Measurements from ENCODE around the gene INSR. TPM values are rescaled to one million over a fixed set of nuclear protein-coding genes. Genes with fewer than 3 reads are reported as not detected.
"Not testable (repeated sequence)": the region's sequence is repeated elsewhere in the genome, so short reads cannot be mapped to it uniquely, and the experiment has no call there.

Gene INSR
- 10 to 100 TPM; 10.2 to 33.5 (median 15.5) TPM for polyA plus RNA-seq

- 0 to 1% (median 1%) methylated on average over 48 to 108 of the region's 108 CpGs for WGBS, 3 donors
These were observed at the start of gene INSR for GRCh38 chr19:7293762-7294557. TSS of gene INSR (minus strand) at chr19:7294414. CDS start at chr19:7293891, 523 bp downstream.

GRCh38 chr19:7342143-7342542 lies 47.9 kb upstream of the INSR start:
- H3K27ac ChIP-seq (ENCODE audit: low read depth, low read length), result no peak overlapping the region
- 90 to 94% (median 93%) methylated on average over 5 of the region's 5 CpGs for WGBS, 3 donors

More at GRCh38 chr19:7293762-7294557, at the start of gene INSR:
- peak within 1 kb of the TSS; percentile 2 for H3K27ac ChIP-seq (ENCODE audit: low read depth, low read length)

GRCh38 chr19:7340959-7341837 lies 47.0 kb upstream of the INSR start:
- WGBS, 3 donors, result 35 to 43% (median 38%) methylated on average over 22 of the region's 22 CpGs

GRCh38 chr19:7337380-7338194 lies 43.4 kb upstream of the INSR start:
- WGBS, 3 donors, result 40 to 78% (median 58%) methylated on average over 12 of the region's 12 CpGs
- H3K27ac ChIP-seq (ENCODE audit: low read depth, low read length), result no peak overlapping the region

More at GRCh38 chr19:7340959-7341837, 47.0 kb upstream of the INSR start:
- no peak overlapping the region for H3K27ac ChIP-seq (ENCODE audit: low read depth, low read length)

GRCh38 chr19:7336321-7336973 lies 42.2 kb upstream of the INSR start:
- no peak overlapping the region for H3K27ac ChIP-seq (ENCODE audit: low read depth, low read length)
- WGBS, 3 donors, result 72 to 88% (median 75%) methylated on average over 9 of the region's 9 CpGs

DNA sequence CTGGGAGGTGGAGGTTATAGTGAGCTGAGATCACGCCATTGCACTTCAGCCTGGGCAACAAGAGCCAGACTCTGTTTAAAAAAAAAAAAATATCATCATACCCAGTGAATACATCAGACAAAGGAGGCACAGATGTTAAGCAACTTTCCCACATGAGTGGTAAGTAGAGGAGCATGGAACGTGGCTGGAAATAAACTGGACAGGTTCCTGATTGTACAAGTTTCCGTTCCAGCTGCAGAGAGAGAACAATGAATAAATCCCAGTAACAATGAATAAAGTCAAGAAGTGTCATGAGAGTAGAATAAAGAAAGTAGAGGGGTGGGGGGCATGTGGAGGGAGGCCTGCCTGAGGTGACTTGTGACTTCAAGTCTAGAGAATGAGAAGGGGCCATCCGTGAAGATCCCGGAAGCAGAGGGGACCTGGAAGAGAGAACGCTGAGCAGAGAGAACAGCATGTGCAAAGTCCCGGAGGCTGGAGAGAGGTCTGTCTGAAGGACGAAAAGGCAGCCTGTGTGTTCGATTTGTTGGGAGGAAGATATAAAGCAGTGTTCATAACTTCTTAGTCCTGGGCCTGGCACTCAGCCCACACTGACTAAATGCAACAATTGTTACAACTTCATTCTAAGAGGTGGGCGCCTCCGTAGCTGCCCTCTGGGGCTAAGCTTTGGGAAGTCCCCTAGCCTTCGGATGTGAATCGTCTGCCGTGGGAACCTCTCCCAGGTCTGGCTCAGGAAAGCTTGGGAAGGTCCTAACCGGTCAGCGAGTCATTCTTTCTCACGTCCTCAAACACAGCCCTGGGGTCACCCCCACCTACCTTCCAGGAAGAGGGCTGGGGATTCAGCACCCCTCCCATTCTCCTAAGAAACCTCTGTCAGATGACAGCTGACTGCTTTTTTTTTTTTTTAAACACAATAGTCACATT lies 39.2 kb upstream of the INSR start:
- 34 to 60% (median 44%) methylated on average over 17 of the region's 17 CpGs for WGBS, 3 donors
- no peak overlapping the region for H3K27ac ChIP-seq (ENCODE audit: low read depth, low read length)

DNA sequence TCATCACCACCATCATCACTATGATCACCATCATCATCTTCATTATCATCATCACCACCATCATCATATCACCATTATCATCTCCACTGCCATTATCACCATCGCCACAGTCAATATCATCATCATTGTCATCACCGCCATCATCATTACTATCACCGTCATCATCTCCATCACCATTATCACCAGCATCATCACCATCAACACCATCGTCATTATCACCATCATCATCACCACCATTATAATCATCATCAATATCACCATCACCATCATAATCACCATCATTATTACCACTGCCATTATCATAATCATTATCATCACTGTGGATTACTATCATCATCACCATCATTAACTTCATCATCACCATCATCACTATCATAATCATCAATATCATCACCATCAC lies 37.2 kb upstream of the INSR start:
- WGBS, 3 donors, result 75 to 89% (median 88%) methylated on average over 4 of the region's 4 CpGs
- no peak overlapping the region for H3K27ac ChIP-seq (ENCODE audit: low read depth, low read length)

GRCh38 chr19:7328647-7329046 lies 34.4 kb upstream of the INSR start:
- 85 to 92% (median 85%) methylated on average over 4 of the region's 4 CpGs for WGBS, 3 donors
- no peak overlapping the region for H3K27ac ChIP-seq (ENCODE audit: low read depth, low read length)

- WGBS, 3 donors, result 71 to 86% (median 80%) methylated on average over 1 of the region's 1 CpG
- no peak overlapping the region for H3K27ac ChIP-seq (ENCODE audit: low read depth, low read length)
These were observed 33.6 kb upstream of the INSR start for GRCh38 chr19:7327802-7328201.

- 76 to 84% (median 80%) methylated on average over 9 to 10 of the region's 10 CpGs for WGBS, 3 donors
These were observed 32.1 kb upstream of the INSR start for GRCh38 chr19:7326105-7326877.

GRCh38 chr19:7318176-7318575 lies 24.0 kb upstream of the INSR start:
- H3K27ac ChIP-seq (ENCODE audit: low read depth, low read length), result no peak overlapping the region
- 45 to 50% (median 47%) methylated on average over 2 of the region's 2 CpGs for WGBS, 3 donors

More at GRCh38 chr19:7326105-7326877, 32.1 kb upstream of the INSR start:
- no peak overlapping the region for H3K27ac ChIP-seq (ENCODE audit: low read depth, low read length)

DNA sequence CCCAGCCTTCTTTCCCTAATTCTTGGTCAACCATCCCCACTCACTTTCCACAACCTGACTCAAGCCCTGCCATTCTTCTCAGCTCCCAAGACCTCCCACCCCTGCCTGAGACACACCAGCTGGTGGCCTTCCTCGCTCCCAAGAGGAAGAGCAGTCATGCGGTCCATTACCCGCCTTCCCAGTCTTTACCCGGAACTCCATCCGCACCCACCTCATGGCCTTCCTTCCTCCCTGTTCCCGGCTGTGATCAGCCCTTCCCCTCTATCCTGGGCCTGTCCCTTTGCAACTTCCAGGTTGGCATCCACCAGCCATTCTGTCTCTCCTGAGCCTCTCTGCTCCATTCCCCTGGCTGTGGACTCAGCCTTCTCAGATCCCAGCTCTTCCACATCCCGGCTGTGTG lies 18.6 kb upstream of the INSR start:
- no peak overlapping the region for H3K27ac ChIP-seq (ENCODE audit: low read depth, low read length)
- 79 to 83% (median 82%) methylated on average over 7 of the region's 7 CpGs for WGBS, 3 donors

DNA sequence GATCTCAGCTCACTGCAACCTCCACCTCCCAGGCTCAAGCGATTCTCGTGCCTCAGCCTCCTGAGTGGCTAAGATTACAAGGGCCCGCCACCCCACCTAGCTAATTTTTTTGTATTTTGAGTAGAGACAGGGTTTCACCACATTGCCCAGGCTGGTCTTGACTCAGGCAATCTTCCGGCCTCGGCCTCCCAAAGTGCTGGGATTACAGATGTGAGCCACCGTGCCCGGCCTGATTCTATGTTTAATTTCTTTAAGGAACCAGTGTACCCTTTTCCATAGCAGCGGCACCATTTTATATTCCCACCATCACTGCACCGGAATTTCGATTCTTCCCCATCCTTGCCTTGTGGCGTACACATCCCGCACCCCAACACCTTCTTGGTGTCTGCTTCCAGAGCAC lies 17.7 kb upstream of the INSR start:
- 95 to 98% (median 98%) methylated on average over 12 of the region's 12 CpGs for WGBS, 3 donors
- no peak overlapping the region for H3K27ac ChIP-seq (ENCODE audit: low read depth, low read length)

DNA sequence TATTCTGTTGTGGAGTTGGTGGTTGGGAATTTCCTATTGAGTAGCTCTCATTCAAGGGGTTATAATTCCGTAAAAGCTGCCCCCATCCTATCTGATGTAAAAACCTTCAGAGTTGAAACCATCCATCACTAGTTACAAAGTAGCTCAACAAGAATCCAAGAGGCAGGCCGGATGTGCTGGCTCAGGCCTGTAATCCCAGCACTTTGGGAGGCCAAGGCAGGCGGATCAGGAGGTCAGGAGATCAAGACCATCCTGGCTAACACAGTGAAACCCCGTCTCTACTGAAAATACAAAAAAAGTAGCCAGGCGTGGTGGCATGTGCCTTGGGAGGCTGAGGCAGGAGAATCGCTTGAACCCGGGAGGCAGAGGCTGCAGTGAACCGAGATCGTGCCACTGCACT lies 14.1 kb upstream of the INSR start:
- not testable (repeated sequence) for H3K27ac ChIP-seq (ENCODE audit: low read depth, low read length)
- WGBS, 3 donors, result 82 to 89% (median 82%) methylated on average over 9 of the region's 9 CpGs

GRCh38 chr19:7307590-7308218 lies 13.5 kb upstream of the INSR start:
- no peak overlapping the region for H3K27ac ChIP-seq (ENCODE audit: low read depth, low read length)
- 79 to 93% (median 87%) methylated on average over 7 of the region's 7 CpGs for WGBS, 3 donors

DNA sequence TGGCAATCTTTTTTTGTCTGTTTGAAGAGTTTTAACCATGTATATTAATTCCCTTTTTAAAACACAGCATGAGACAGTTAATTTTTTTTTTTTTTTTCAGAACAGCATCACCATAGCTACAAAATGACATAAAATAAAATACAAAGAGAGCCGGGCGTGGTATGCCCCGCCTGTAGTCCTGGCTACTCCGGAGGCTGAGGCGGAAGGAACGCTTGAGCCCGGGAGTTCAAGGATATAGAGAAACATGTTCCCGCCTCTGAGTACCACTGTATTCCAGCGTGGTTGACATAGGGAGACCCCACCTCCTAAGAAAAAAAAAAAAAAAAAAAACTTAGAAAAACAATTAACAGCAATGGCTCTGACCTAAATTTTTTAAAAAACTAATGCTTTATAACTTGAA lies 10.0 kb upstream of the INSR start:
- H3K27ac ChIP-seq (ENCODE audit: low read depth, low read length), result no peak overlapping the region
- WGBS, 3 donors, result 46 to 80% (median 64%) methylated on average over 9 of the region's 9 CpGs
